GM12878 (cell line): ENCODE results near the gene FOXO3. TPM values are rescaled to one million over a fixed set of nuclear protein-coding genes. Genes with fewer than 3 reads are reported as not detected.

Experiments used
- ATF7 ChIP-seq: fragments of 450-650 bp; IDR thresholded peaks from 2 replicates; pipeline ENCODE4 v1.6.1; 2016; ENCODE audit warnings: low read depth, mild to moderate bottlenecking
- BCLAF1 ChIP-seq: fragments of 450-650 bp; IDR thresholded peaks from 2 replicates; pipeline ENCODE4 v1.6.1; 2017; ENCODE audit warnings: antibody characterized with exemption, mild to moderate bottlenecking, moderate library complexity
- ELK1 ChIP-seq: IDR thresholded peaks from 2 replicates; pipeline ENCODE4 v1.6.1; 2012; ENCODE audit warnings: low read depth, low read length, improper control_type of control experiment
- MLLT1 ChIP-seq: fragments of 450-650 bp; IDR thresholded peaks from 2 replicates; pipeline ENCODE4 v1.6.1; 2016; ENCODE audit warnings: mild to moderate bottlenecking
- PAX5 ChIP-seq: IDR thresholded peaks from 2 replicates; pipeline ENCODE4 v1.6.1; 2011; ENCODE audit warnings: low read depth, low read length, borderline replicate concordance
- PKNOX1 ChIP-seq: fragments of 450-650 bp; IDR thresholded peaks from 2 replicates; pipeline ENCODE4 v1.6.1; 2016; ENCODE audit warnings: mild to moderate bottlenecking
- RAD51 ChIP-seq: fragments of 450-650 bp; IDR thresholded peaks from 2 replicates; pipeline ENCODE4 v1.6.1; 2016; ENCODE audit warnings: moderate library complexity, mild to moderate bottlenecking, inconsistent platforms
- SIN3A ChIP-seq: IDR thresholded peaks from 2 replicates; pipeline ENCODE4 v1.6.1; 2012; ENCODE audit warnings: low read depth, low read length, improper control_type of control experiment
- STAT1 ChIP-seq: fragments of 450-650 bp; conservative IDR thresholded peaks from 2 replicates; pipeline ENCODE4 v1.6.1; 2014; ENCODE audit warnings: antibody characterized with exemption, mild to moderate bottlenecking
- TCF12 ChIP-seq: IDR thresholded peaks from 2 replicates; pipeline ENCODE4 v1.6.1; 2011; ENCODE audit warnings: low read depth, mild to moderate bottlenecking, low read length
- TCF7 ChIP-seq: IDR thresholded peaks from 2 replicates; pipeline ENCODE4 v1.6.1; 2014; ENCODE audit warnings: antibody characterized with exemption, borderline replicate concordance
- ZNF622 ChIP-seq: fragments of 450-650 bp; IDR thresholded peaks from 2 replicates; pipeline ENCODE4 v1.6.1; 2017; ENCODE audit warnings: mild to moderate bottlenecking, inconsistent platforms
- polyA plus RNA-seq, 11 experiments: library from polyadenylated mRNA; depleted of rRNA in 4 of 11; unstranded in 6 of 11; stranded (reverse) in 5 of 11; fragments of >200 nt; fragmentation: Nextera tagmentation in 4 of 11; fragmentation: Illumina TruSeq in 1 of 11; extraction: Ambion mirVana in 4 of 11; extraction: Trizol in 1 of 11; gene quantifications; 1 replicate in 1 of 11; 2 replicates in 10 of 11; pipeline versions ENCODE4 v1.2.1 to v1.2.3, GENCODE V29; 2011 to 2016; ENCODE audit warnings: inconsistent platforms in 2 of 11, missing spikeins in 2 of 11, low read depth in 1 of 11
- total RNA-seq, 4 experiments: library from RNA; depleted of rRNA in 3 of 4; stranded (reverse); fragments of >200 nt in 3 of 4; fragmentation: Illumina TruSeq in 1 of 4; extraction: Trizol in 1 of 4; gene quantifications; 2 replicates each; pipeline versions ENCODE4 v1.2.1 to v1.2.3, GENCODE V29; 2013 to 2021
- TF ChIP-seq, protein P1 (sequence below): fragments of 450-650 bp; IDR thresholded peaks from 2 replicates; pipeline ENCODE4 v1.6.1; 2017; ENCODE audit warnings: borderline replicate concordance
- TF ChIP-seq, protein P2 (sequence below): fragments of 450-650 bp; IDR thresholded peaks from 2 replicates; pipeline ENCODE4 v1.6.1; 2016; ENCODE audit warnings: mild to moderate bottlenecking, moderate library complexity, borderline replicate concordance
- TF ChIP-seq, protein P3 (sequence below): IDR thresholded peaks from 2 replicates; pipeline ENCODE4 v1.6.1; 2012; ENCODE audit warnings: low read depth, low read length, improper control_type of control experiment

The FOXO3 gene
- total and polyA plus RNA-seq, 10 of the 15 experiments (the other 5 are each of a cell fraction or from before 2014, with no cell fraction given): 0.82 to 4.5 (median 1.7) TPM

GRCh38 chr6:108565091-108565766 is 4.5 kb downstream of the FOXO3 start (continued):
- TF ChIP-seq, protein P1, sequence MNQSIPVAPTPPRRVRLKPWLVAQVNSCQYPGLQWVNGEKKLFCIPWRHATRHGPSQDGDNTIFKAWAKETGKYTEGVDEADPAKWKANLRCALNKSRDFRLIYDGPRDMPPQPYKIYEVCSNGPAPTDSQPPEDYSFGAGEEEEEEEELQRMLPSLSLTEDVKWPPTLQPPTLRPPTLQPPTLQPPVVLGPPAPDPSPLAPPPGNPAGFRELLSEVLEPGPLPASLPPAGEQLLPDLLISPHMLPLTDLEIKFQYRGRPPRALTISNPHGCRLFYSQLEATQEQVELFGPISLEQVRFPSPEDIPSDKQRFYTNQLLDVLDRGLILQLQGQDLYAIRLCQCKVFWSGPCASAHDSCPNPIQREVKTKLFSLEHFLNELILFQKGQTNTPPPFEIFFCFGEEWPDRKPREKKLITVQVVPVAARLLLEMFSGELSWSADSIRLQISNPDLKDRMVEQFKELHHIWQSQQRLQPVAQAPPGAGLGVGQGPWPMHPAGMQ: no peak
- TF ChIP-seq STAT1 (no peak), ZNF622 (no peak), ELK1 (no peak), PAX5 (peak; percentile 90), RAD51 (no peak), SIN3A (no peak), TCF12 (peak; percentile 54; the same call in 1 of the 2 replicates), BCLAF1 (no peak), TCF7 (peak; percentile 66; the same call in 1 of the 2 replicates), PKNOX1 (peak; percentile 72), ATF7 (peak; percentile 75), MLLT1 (no peak)
- TF ChIP-seq, protein P2, sequence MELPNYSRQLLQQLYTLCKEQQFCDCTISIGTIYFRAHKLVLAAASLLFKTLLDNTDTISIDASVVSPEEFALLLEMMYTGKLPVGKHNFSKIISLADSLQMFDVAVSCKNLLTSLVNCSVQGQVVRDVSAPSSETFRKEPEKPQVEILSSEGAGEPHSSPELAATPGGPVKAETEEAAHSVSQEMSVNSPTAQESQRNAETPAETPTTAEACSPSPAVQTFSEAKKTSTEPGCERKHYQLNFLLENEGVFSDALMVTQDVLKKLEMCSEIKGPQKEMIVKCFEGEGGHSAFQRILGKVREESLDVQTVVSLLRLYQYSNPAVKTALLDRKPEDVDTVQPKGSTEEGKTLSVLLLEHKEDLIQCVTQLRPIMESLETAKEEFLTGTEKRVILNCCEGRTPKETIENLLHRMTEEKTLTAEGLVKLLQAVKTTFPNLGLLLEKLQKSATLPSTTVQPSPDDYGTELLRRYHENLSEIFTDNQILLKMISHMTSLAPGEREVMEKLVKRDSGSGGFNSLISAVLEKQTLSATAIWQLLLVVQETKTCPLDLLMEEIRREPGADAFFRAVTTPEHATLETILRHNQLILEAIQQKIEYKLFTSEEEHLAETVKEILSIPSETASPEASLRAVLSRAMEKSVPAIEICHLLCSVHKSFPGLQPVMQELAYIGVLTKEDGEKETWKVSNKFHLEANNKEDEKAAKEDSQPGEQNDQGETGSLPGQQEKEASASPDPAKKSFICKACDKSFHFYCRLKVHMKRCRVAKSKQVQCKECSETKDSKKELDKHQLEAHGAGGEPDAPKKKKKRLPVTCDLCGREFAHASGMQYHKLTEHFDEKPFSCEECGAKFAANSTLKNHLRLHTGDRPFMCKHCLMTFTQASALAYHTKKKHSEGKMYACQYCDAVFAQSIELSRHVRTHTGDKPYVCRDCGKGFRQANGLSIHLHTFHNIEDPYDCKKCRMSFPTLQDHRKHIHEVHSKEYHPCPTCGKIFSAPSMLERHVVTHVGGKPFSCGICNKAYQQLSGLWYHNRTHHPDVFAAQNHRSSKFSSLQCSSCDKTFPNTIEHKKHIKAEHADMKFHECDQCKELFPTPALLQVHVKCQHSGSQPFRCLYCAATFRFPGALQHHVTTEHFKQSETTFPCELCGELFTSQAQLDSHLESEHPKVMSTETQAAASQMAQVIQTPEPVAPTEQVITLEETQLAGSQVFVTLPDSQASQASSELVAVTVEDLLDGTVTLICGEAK: no peak
- TF ChIP-seq, protein P3, sequence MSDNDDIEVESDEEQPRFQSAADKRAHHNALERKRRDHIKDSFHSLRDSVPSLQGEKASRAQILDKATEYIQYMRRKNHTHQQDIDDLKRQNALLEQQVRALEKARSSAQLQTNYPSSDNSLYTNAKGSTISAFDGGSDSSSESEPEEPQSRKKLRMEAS: no peak
